H1 (cell line): Measurements from ENCODE around the gene NOLC1. TPM values are rescaled to one million over a fixed set of nuclear protein-coding genes. Genes with fewer than 3 reads are reported as not detected.

ENCODE experiments used
- CTCF ChIA-PET: fragments of 300-600 bp; sonication (Branson Sonifier 250); formaldehyde crosslinking; loops from one replicate; lab custom pipeline; 2021; ENCODE audit not compliant: partially characterized antibody; lab: Charles Lee
- POLR2A ChIA-PET: fragments of 300-600 bp; sonication (Branson Sonifier 250); formaldehyde crosslinking; loops from one replicate; lab custom pipeline; 2021; ENCODE audit warnings: inconsistent platforms; ENCODE audit not compliant: partially characterized antibody; lab: Charles Lee
- DNase-seq, 2 experiments: peaks; one replicate each; pipeline versions ENCODE4 v3.0.0 to v3.0.0-alpha.2; 2010 to 2022; ENCODE audit warnings: low spot score in 2 of 2, low read depth in 1 of 2, mixed read lengths in 1 of 2
- FAIRE-seq: peaks from 2 replicates; lab custom pipeline; 2011; peaks lifted over from hg19 to GRCh38; lab: Jason Lieb, UNC
- H2AFZ ChIP-seq: 2 replicates; pipeline ENCODE4 v1.8.1; 2012; ENCODE audit warnings: low read length, inconsistent platforms
- H2AK5ac ChIP-seq: 2 replicates; pipeline ENCODE4 v1.6.1; 2013; ENCODE audit warnings: low read depth, low read length
- H2BK120ac ChIP-seq: replicated peaks from 2 replicates; pipeline ENCODE3; 2013; ENCODE audit warnings: low read depth, low read length, inconsistent platforms
- H2BK12ac ChIP-seq: 2 replicates; pipeline ENCODE4 v1.6.1; 2013; ENCODE audit warnings: low read depth, low read length
- H2BK15ac ChIP-seq: 2 replicates; pipeline ENCODE4 v1.6.1; 2013; ENCODE audit warnings: low read length
- H2BK20ac ChIP-seq: 2 replicates; pipeline ENCODE4 v1.6.1; 2013; ENCODE audit warnings: low read length
- H2BK5ac ChIP-seq: 2 replicates; pipeline ENCODE4 v1.6.1; 2013; ENCODE audit warnings: low read depth, low read length
- H3K14ac ChIP-seq: 2 replicates; pipeline ENCODE4 v1.6.1; 2013; ENCODE audit warnings: inconsistent platforms; ENCODE audit not compliant: insufficient read length
- H3K18ac ChIP-seq: 2 replicates; pipeline ENCODE4 v1.6.1; 2013; ENCODE audit warnings: low read length; ENCODE audit errors: extremely low read depth
- H3K23ac ChIP-seq: 2 replicates; pipeline ENCODE4 v1.6.1; 2013; ENCODE audit warnings: inconsistent platforms; ENCODE audit not compliant: insufficient read length
- H3K23me2 ChIP-seq: 2 replicates; pipeline ENCODE4 v1.6.1; 2013; ENCODE audit warnings: low read depth, low read length
- H3K27ac ChIP-seq: 2 replicates; pipeline ENCODE4 v1.6.1; 2011; ENCODE audit warnings: low read depth, low read length, inconsistent platforms
- H3K27me3 ChIP-seq, 4 experiments: replicated peaks in 1 of 4; 1 replicate in 1 of 4; 2 replicates in 3 of 4; pipeline versions ENCODE4 v1.6.1 to v1.8.1; 2011 to 2013; ENCODE audit warnings: low read length in 3 of 4, mild to moderate bottlenecking in 3 of 4, inconsistent platforms in 2 of 4, mixed read lengths in 2 of 4, moderate library complexity in 1 of 4; ENCODE audit not compliant: control insufficient read depth in 3 of 4, insufficient read depth in 3 of 4; ENCODE audit errors: extremely low read depth in 1 of 4
- H3K36me3 ChIP-seq, 4 experiments: 2 replicates each; pipeline versions ENCODE4 v1.6.1 to v1.8.1; 2011 to 2013; ENCODE audit warnings: mild to moderate bottlenecking in 4 of 4, low read length in 3 of 4, moderate library complexity in 2 of 4, control low read depth in 1 of 4, inconsistent platforms in 1 of 4; ENCODE audit not compliant: insufficient read depth in 4 of 4, control insufficient read depth in 2 of 4
- H3K4ac ChIP-seq: replicated peaks from 2 replicates; pipeline ENCODE3; 2013; ENCODE audit warnings: low read length, low read depth, mixed read lengths, inconsistent platforms; ENCODE audit not compliant: insufficient read length
- H3K4me1 ChIP-seq, 4 experiments: replicated peaks in 1 of 4; 1 replicate in 1 of 4; 2 replicates in 3 of 4; pipeline versions ENCODE4 v1.6.1 to v1.8.1; 2011 to 2013; ENCODE audit warnings: low read length in 3 of 4, inconsistent platforms in 2 of 4, mixed read lengths in 1 of 4; ENCODE audit not compliant: insufficient read depth in 4 of 4, control insufficient read depth in 3 of 4
- H3K4me2 ChIP-seq, 2 experiments: 2 replicates each; pipeline versions ENCODE4 v1.6.1 to v1.8.1; 2011 to 2013; ENCODE audit warnings: low read depth in 2 of 2, low read length in 2 of 2, control low read depth in 1 of 2, inconsistent platforms in 1 of 2, mild to moderate bottlenecking in 1 of 2; ENCODE audit not compliant: insufficient read depth in 1 of 2
- H3K4me3 ChIP-seq, 4 experiments: fragments of 200-600, 300-600 bp in 1 of 4; sonication (generic), shearing (Covaris generic), sonication (Bioruptor Twin) in 1 of 4; 2 replicates each; pipeline versions ENCODE4 v1.5.1 to v1.8.1; 2011 to 2016; ENCODE audit warnings: low read length in 4 of 4, low read depth in 3 of 4, control low read depth in 2 of 4, inconsistent platforms in 2 of 4, mild to moderate bottlenecking in 2 of 4, mixed read lengths in 1 of 4, moderate library complexity in 1 of 4; ENCODE audit not compliant: insufficient read depth in 2 of 4; ENCODE audit errors: extremely low read depth in 1 of 4
- H3K56ac ChIP-seq: replicated peaks from 2 replicates; pipeline ENCODE3; 2013; ENCODE audit warnings: low read depth, mild to moderate bottlenecking, mixed read lengths, low read length, inconsistent platforms; ENCODE audit not compliant: insufficient read length
- H3K79me1 ChIP-seq: 2 replicates; pipeline ENCODE4 v1.6.1; 2013; ENCODE audit warnings: low read depth, low read length, control low read depth
- H3K79me2 ChIP-seq, 2 experiments: 2 replicates each; pipeline versions ENCODE4 v1.6.1 to v1.8.1; 2012 to 2013; ENCODE audit warnings: low read length in 2 of 2, mild to moderate bottlenecking in 2 of 2, inconsistent platforms in 1 of 2; ENCODE audit not compliant: insufficient read depth in 2 of 2, control insufficient read depth in 1 of 2
- H3K9ac ChIP-seq, 4 experiments: replicated peaks in 1 of 4; 1 replicate in 1 of 4; 2 replicates in 3 of 4; pipeline versions ENCODE4 v1.6.1 to v1.8.1; 2011 to 2013; ENCODE audit warnings: low read depth in 3 of 4, low read length in 3 of 4, control low read depth in 2 of 4, mild to moderate bottlenecking in 2 of 4, moderate library complexity in 2 of 4, inconsistent platforms in 1 of 4; ENCODE audit errors: extremely low read depth in 1 of 4
- H3K9me3 ChIP-seq, 2 experiments: 2 replicates each; pipeline versions ENCODE4 v1.6.1 to v1.8.1; 2012 to 2013; ENCODE audit warnings: mild to moderate bottlenecking in 2 of 2, moderate library complexity in 2 of 2, control low read depth in 1 of 2, inconsistent platforms in 1 of 2, low read depth in 1 of 2, low read length in 1 of 2, mixed read lengths in 1 of 2; ENCODE audit not compliant: insufficient read depth in 2 of 2
- H4K20me1 ChIP-seq, 2 experiments: replicated peaks in 1 of 2; 2 replicates each; pipeline versions ENCODE3 to v1.8.1; 2011 to 2013; ENCODE audit warnings: inconsistent platforms in 2 of 2, low read length in 2 of 2, mild to moderate bottlenecking in 1 of 2; ENCODE audit not compliant: insufficient read depth in 2 of 2, control insufficient read depth in 1 of 2
- H4K5ac ChIP-seq: 2 replicates; pipeline ENCODE4 v1.6.1; 2013; ENCODE audit warnings: low read length, low read depth, mixed read lengths, inconsistent platforms; ENCODE audit not compliant: insufficient read length
- H4K8ac ChIP-seq: 2 replicates; pipeline ENCODE4 v1.8.0; 2013; ENCODE audit warnings: mild to moderate bottlenecking, moderate library complexity, low read length, inconsistent platforms; ENCODE audit not compliant: insufficient read depth; ENCODE audit errors: extremely low read depth
- H4K91ac ChIP-seq: replicated peaks from 2 replicates; pipeline ENCODE3; 2013; ENCODE audit warnings: low read length, mixed read lengths, inconsistent platforms; ENCODE audit not compliant: insufficient read length
- ATF3 ChIP-seq: IDR thresholded peaks from 2 replicates; pipeline ENCODE4 v1.6.1; 2011; ENCODE audit warnings: low read depth, mild to moderate bottlenecking, low read length; ENCODE audit not compliant: insufficient read depth
- CEBPB ChIP-seq: IDR thresholded peaks from 2 replicates; pipeline ENCODE4 v1.6.1; 2012; ENCODE audit warnings: low read depth, low read length
- CHD1 ChIP-seq: IDR thresholded peaks from 2 replicates; pipeline ENCODE4 v1.6.1; 2012; ENCODE audit warnings: low read depth, low read length, improper control_type of control experiment
- CHD2 ChIP-seq: IDR thresholded peaks from 2 replicates; pipeline ENCODE4 v1.6.1; 2012; ENCODE audit warnings: low read length, improper control_type of control experiment
- CTBP2 ChIP-seq: IDR thresholded peaks from 2 replicates; pipeline ENCODE4 v1.7.0; 2011; ENCODE audit warnings: borderline replicate concordance, mild to moderate bottlenecking, moderate library complexity, mixed read lengths, low read length; ENCODE audit not compliant: insufficient read depth, insufficient read length
- E2F6 ChIP-seq: IDR thresholded peaks from 2 replicates; pipeline ENCODE4 v1.6.1; 2012; ENCODE audit warnings: inconsistent platforms
- EGR1 ChIP-seq: IDR thresholded peaks from 2 replicates; pipeline ENCODE4 v1.6.1; 2011; ENCODE audit warnings: low read depth, low read length, borderline replicate concordance
- JUND ChIP-seq: IDR thresholded peaks from 2 replicates; pipeline ENCODE4 v1.6.1; 2011; ENCODE audit warnings: mild to moderate bottlenecking, improper control_type of control experiment, low read length
- KDM5A ChIP-seq: fragments of 200-600 bp; IDR thresholded peaks from 2 replicates; pipeline ENCODE4 v1.7.1; 2012; ENCODE audit warnings: mild to moderate bottlenecking, low read length, inconsistent platforms, mixed read lengths
- NANOG ChIP-seq: IDR thresholded peaks from 2 replicates; pipeline ENCODE4 v1.6.1; 2011; ENCODE audit warnings: low read length, low read depth, mild to moderate bottlenecking, inconsistent platforms; ENCODE audit not compliant: insufficient read depth, poor library complexity, severe bottlenecking
- SAP30 ChIP-seq: fragments of 300-600 bp; sonication (generic); IDR thresholded peaks from 2 replicates; pipeline ENCODE4 v1.7.1; 2012; ENCODE audit warnings: low read length, moderate library complexity, mild to moderate bottlenecking, inconsistent platforms; ENCODE audit not compliant: insufficient read depth, insufficient replicate concordance
- TEAD4 ChIP-seq: IDR thresholded peaks from 2 replicates; pipeline ENCODE4 v1.6.1; 2012; ENCODE audit warnings: low read depth, low read length, inconsistent platforms, mixed read lengths
- YY1 ChIP-seq: IDR thresholded peaks from 2 replicates; pipeline ENCODE4 v1.6.1; 2011; ENCODE audit warnings: low read depth, mild to moderate bottlenecking, low read length
- WGBS, 2 experiments: shearing (Covaris generic) in 1 of 2; methylation state at CpG; one replicate each; pipeline versions ENCODE4 v1.1.6 to v1.1.7; 2013 to 2015; ENCODE audit warnings: low lambda C conversion rate in 2 of 2, mixed read lengths in 2 of 2, inconsistent platforms in 1 of 2, low coverage in 1 of 2, missing lambda C conversion rate in 1 of 2; ENCODE audit not compliant: insufficient replicate concordance in 2 of 2, insufficient coverage in 1 of 2, insufficient read length in 1 of 2; ENCODE audit errors: extremely low coverage in 1 of 2, missing lambda C conversion rate in 1 of 2; 5-methylcytosine and 5-hydroxymethylcytosine counted together
- polyA plus RNA-seq, 7 experiments: library from polyadenylated mRNA; depleted of rRNA in 3 of 7; stranded (reverse) in 5 of 7; unstranded in 2 of 7; fragments of >200 nt in 5 of 7; fragments of 200-250 nt in 2 of 7; gene quantifications; 1 replicate in 5 of 7; 2 replicates in 1 of 7; 4 replicates in 1 of 7; pipeline versions ENCODE4 v1.2.1 to v1.2.3, GENCODE V29; 2011 to 2013; ENCODE audit warnings: missing spikeins in 2 of 7, mixed read lengths in 2 of 7
- total RNA-seq: library from RNA; stranded (reverse); fragmentation: NEBNext Ultra II Directional; extraction: Animal tissue kit (Norgen Biotek cat#: 25700); gene quantifications from 2 replicates; pipeline ENCODE4 v1.2.1, GENCODE V29; 2021

The NOLC1 gene
- total and polyA plus RNA-seq, 2 of the 8 experiments (the other 6 are each of a cell fraction or from before 2014, with no cell fraction given) = 86.3 to 191 TPM

DNA sequence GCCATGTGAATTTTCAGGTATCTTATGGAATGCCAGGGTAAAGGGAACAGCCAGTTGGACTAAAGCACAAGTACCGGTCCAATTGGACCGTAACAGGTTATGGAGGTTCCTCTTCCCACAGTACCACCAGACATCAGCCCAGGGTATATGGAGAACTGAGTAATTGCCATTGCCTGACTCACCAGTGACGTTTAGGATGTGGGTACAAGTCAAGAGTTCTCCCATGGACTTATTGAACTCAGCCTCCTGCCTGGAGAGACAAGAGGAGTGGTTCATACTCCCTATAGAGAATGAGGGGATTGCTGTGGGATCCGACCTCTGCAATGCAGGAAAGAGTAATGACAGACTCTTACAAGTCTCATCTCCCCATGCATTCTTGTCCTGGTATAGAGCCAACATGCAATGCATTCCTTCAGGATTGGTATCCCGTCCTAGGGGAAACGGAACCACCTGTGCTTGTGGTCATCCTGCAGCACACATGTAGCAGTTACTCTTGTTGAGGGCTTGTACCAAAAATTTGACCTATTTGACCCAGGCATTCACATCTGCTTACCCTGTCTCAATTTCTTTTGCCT, 43.2 kb downstream of the NOLC1 start:
- 84% methylated on average over 6 of the region's 6 CpGs; no CpG with 5 or more reads in 1 of the 2 experiments for WGBS, 2 experiments
- DNase-seq = no peak
- Histone ChIP-seq H3K4me1 (no peaks in the 10 kb centered on the region), H3K27ac (no peak overlapping the region), H3K23me2 (no peaks in the 10 kb centered on the region), H3K4me3 (no peak overlapping the region), H3K9ac (no peak overlapping the region), H3K79me2 (no peaks in the 10 kb centered on the region), H3K4me2 (no peak overlapping the region), H3K23ac (no peak overlapping the region), H3K79me1 (no peaks in the 10 kb centered on the region; the same call in 1 of the 2 replicates), H3K36me3 (no peaks in the 10 kb centered on the region), H2BK15ac (no peak overlapping the region), H4K5ac (no peak overlapping the region), H3K27me3 (no peaks in the 10 kb centered on the region; a peak in 1 of 7 replicates), H3K56ac (no peak overlapping the region), H3K14ac (no peak overlapping the region), H4K91ac (no peak overlapping the region), H2BK120ac (no peak overlapping the region), H2AK5ac (no peak overlapping the region), H2BK5ac (no peak overlapping the region), H3K9me3 (peaks cover 16 to 18% of the 10 kb centered on the region in 2 experiments), H3K4ac (no peak overlapping the region), H3K18ac (no peak overlapping the region), H2BK20ac (no peak overlapping the region), H2BK12ac (no peak overlapping the region), H4K8ac (no peak overlapping the region), H2AFZ (no peak overlapping the region), H4K20me1 (no peaks in the 10 kb centered on the region)
- POLR2A ChIA-PET = no interaction called here
- no peak for FAIRE-seq
- CTCF ChIA-PET = no interaction called here
- TF ChIP-seq CEBPB (no peak), YY1 (no peak), E2F6 (no peak), EGR1 (no peak), SAP30 (no peak), JUND (no peak), CHD2 (no peak), ATF3 (no peak), TEAD4 (no peak), CTBP2 (no peak), KDM5A (no peak), NANOG (no peak), CHD1 (no peak)
